ENCODE data around the gene HHEX. TPM values are rescaled to one million over a fixed set of nuclear protein-coding genes. Genes with fewer than 3 reads are reported as not detected.

Gene HHEX
- total and polyA plus RNA-seq, 10 of the 15 experiments (the other 5 are each of a cell fraction or from before 2014, with no cell fraction given), result 3.9 to 32.8 (median 16.4) TPM

DNA sequence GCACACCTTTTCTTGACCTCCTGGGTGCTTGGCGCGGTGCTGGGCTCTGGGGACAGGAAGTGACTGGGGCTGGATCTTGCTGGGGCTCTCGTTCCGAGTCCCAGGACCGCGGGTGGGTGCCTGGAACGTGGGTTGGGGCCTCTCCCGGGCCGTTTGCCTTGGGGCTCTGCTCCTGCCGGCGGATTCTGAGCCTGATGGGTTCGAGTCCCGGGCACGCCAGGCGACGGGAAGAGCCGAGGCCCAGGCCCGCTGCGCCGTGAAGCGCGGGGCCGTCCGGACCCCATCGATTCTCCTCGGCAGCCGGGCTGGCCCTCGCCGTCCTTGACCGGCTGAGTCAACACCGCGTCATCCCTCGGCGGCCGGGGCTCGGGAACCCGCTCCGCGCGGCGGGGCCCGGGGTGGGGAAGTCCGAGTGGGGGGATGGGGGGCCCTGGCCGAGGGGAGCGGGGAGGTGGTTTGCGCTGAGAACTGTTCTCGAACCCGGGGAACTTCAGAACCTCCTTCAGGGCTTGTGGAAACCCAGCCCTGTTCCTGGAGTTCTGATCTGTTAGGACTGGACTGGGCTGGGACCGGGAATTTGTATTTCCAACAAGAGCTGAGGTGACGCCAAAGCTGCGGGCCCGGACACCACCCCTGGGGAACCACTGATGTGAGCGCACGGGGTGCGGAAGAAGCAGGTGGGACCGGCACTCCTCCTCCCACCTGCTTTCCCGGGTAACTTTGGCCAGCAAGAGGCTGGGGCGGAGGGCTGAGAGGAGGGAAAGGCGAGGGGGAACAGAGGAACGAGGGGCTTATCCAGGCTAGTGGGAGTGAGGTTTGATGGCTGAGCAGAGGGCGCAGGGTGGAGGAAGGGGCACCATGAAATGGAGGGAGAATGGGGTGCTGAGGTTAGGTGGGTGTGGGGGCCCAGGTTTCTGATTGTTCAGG lies 6.2 kb downstream of the HHEX start:
- no peaks in the 10 kb centered on the region for H3K36me3 ChIP-seq (ENCODE audit: control insufficient read depth in 2 of 2, insufficient read depth in 2 of 2, low read length in 1 of 2)
- no peaks in the 10 kb centered on the region for H3K9me3 ChIP-seq (replicated peaks; ENCODE audit: control insufficient read depth, insufficient read depth, low read length)
- POLR2A ChIA-PET, result no interaction called here
- ATAC-seq, result no peak
- H3K79me2 ChIP-seq (ENCODE audit: control insufficient read depth, insufficient read depth, low read length), result no peaks in the 10 kb centered on the region
- no peaks in the 10 kb centered on the region for H4K20me1 ChIP-seq (ENCODE audit: control insufficient read depth, insufficient read depth)
- CTCF ChIA-PET, result no interaction called here
- BruUV-seq (replicated peaks), result no TSS peak
- no peak overlapping the region for H3K4me2 ChIP-seq (ENCODE audit: control insufficient read depth, insufficient read depth)
- peaks cover 2 to 23% of the 10 kb centered on the region in 2 experiments; a peak in 3 of 4 replicates for H3K27me3 ChIP-seq (replicated peaks in 1 of 2; ENCODE audit: control insufficient read depth in 2 of 2, insufficient read depth in 2 of 2, low read length in 1 of 2)
- no peak for DNase-seq (ENCODE audit: low read depth, low spot score)
- H2AFZ ChIP-seq (ENCODE audit: control insufficient read depth, low read depth, low read length), result no peak overlapping the region
- no peak for FAIRE-seq
- TF ChIP-seq ZSCAN29 (IDR thresholded peaks at IDR 0.05), result no peak
- intact Hi-C loops (cut with micrococcal nuclease; ENCODE audit: unreplicated experiment), result no loop called here
- RAD21 ChIA-PET (ENCODE audit: unreplicated experiment), result no interaction called here
- SMC1A ChIA-PET (ENCODE audit: uncharacterized antibody, unreplicated experiment), result no interaction called here
- no peak overlapping the region for H3K4me3 ChIP-seq
- no peak overlapping the region for H3K27ac ChIP-seq (ENCODE audit: control insufficient read depth, insufficient read depth)
- in situ Hi-C loops (cut with MboI), result no loop called here
- no peak overlapping the region for H3K9ac ChIP-seq (ENCODE audit: control insufficient read depth, insufficient read depth, low read length)
- peaks cover 22% of the 10 kb centered on the region for H3K4me1 ChIP-seq (ENCODE audit: control insufficient read depth, insufficient read depth, low read length)
- WGBS (ENCODE audit: insufficient coverage, insufficient replicate concordance, low lambda C conversion rate, missing lambda C conversion rate), result 84% methylated on average over 31 of the region's 61 CpGs

DNA sequence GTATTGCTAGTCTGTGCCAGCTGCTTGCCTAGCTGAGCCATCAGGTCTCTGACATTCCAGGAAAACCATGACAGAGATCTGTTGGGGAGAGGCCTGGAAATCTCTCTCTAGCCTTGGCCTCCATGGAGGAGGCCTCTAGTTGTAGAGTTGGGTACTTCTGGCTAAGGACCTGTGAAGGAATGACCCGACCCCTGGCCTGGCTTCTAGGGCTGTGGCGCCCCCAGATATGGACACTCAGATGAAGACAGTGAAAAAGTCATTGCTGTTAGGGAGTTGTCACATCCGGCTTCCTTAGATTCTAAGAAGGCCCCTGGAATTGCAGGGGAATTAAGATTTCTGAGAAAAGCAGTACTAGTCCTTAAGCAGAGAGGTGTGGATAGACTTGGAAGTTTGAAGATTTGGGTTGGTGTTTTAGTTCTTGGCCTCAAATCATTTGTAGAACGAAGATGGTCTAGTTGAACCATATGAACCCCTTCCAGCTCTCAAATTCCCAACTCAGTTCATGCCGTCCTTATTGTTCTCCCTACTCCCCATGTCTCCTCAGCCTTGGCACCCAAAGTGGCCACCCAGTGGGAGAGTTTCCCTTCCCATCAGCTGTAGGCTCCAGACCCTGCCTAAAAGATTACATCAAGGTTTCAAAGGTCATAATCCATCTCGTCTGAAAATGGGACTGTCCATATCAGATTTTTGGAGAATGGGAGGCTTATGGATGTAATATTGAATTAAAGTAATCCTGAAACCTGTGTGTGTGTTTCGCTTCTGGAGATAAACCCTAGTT lies 7.0 kb downstream of the HHEX start:
- 60% methylated on average over 7 of the region's 7 CpGs for WGBS (ENCODE audit: insufficient coverage, insufficient replicate concordance, low lambda C conversion rate, missing lambda C conversion rate)
- Histone ChIP-seq H3K9ac (ENCODE audit: control insufficient read depth, insufficient read depth, low read length) (no peak overlapping the region), H4K20me1 (ENCODE audit: control insufficient read depth, insufficient read depth) (no peaks in the 10 kb centered on the region), H3K4me3 (no peak overlapping the region), H3K4me2 (ENCODE audit: control insufficient read depth, insufficient read depth) (no peak overlapping the region), H3K4me1 (ENCODE audit: control insufficient read depth, insufficient read depth, low read length) (peaks cover 16% of the 10 kb centered on the region), H3K27me3 (replicated peaks in 1 of 2; ENCODE audit: control insufficient read depth in 2 of 2, insufficient read depth in 2 of 2, low read length in 1 of 2) (peaks cover 2 to 23% of the 10 kb centered on the region in 2 experiments; a peak in 3 of 4 replicates), H3K27ac (ENCODE audit: control insufficient read depth, insufficient read depth) (no peak overlapping the region), H3K9me3 (replicated peaks; ENCODE audit: control insufficient read depth, insufficient read depth, low read length) (no peaks in the 10 kb centered on the region), H3K79me2 (ENCODE audit: control insufficient read depth, insufficient read depth, low read length) (no peaks in the 10 kb centered on the region), H2AFZ (ENCODE audit: control insufficient read depth, low read depth, low read length) (no peak overlapping the region), H3K36me3 (ENCODE audit: control insufficient read depth in 2 of 2, insufficient read depth in 2 of 2, low read length in 1 of 2) (no peaks in the 10 kb centered on the region)
- DNase-seq (ENCODE audit: low read depth, low spot score) (no peak), ATAC-seq (no peak), FAIRE-seq (no peak)
- RAD21 ChIA-PET (ENCODE audit: unreplicated experiment), result interaction anchor here (1.6 kb wide), 1 partner anchor 44 kb away, joined by 3 read pairs; no protein-coding TSS in a partner anchor
- in situ Hi-C loops (cut with MboI), result no loop called here
- SMC1A ChIA-PET (ENCODE audit: uncharacterized antibody, unreplicated experiment), result interaction anchor here (0.6 to 1.1 kb wide), 2 partner anchors 46 to 188 kb away, joined by 3 read pairs; no protein-coding TSS in a partner anchor
- CTCF ChIA-PET, result no interaction called here
- intact Hi-C loops (cut with micrococcal nuclease; ENCODE audit: unreplicated experiment), result no loop called here
- BruUV-seq (replicated peaks), result no TSS peak
- POLR2A ChIA-PET, result no interaction called here
- no peak for TF ChIP-seq RAD21 (IDR thresholded peaks at IDR 0.05; ENCODE audit: insufficient read depth, low read depth, low read length)
- TF ChIP-seq CHD2 (IDR thresholded peaks at IDR 0.05; ENCODE audit: borderline replicate concordance, low read depth, low read length), result no peak
- no peak for TF ChIP-seq ZNF274 (IDR thresholded peaks at IDR 0.05; ENCODE audit: insufficient read depth, insufficient read length)
